Lung (tissue), 12 donors: ENCODE results near the gene LGALSL. TPM values are rescaled to one million over a fixed set of nuclear protein-coding genes. Genes with fewer than 3 reads are reported as not detected.
A peak's percentile ranks its signal among the peaks of the same experiment; 100 is the strongest.

Experiments
- ATAC-seq: fragments of 200-7000 bp; cut with Tn5 transposase; one replicate; pipeline ENCODE4 v1.9.1; 2020; ENCODE audit warnings: moderate number of reproducible peaks; ENCODE audit not compliant: insufficient read depth, low FRiP score
- DNase-seq, 3 donors: peaks; one replicate each; pipeline ENCODE4 v3.0.0-alpha.2; 2013 to 2017
- H3K27ac ChIP-seq, 2 donors: one replicate each; pipeline ENCODE4 v1.5.1; 2013; ENCODE audit warnings: mild to moderate bottlenecking in 2 of 2, moderate library complexity in 2 of 2, control low read depth in 1 of 2, inconsistent platforms in 1 of 2, low read depth in 1 of 2, low read length in 1 of 2
- H3K27me3 ChIP-seq, 3 donors: one replicate each; pipeline ENCODE4 v1.5.1; 2013; ENCODE audit warnings: low read length in 2 of 3; ENCODE audit not compliant: control insufficient read depth in 3 of 3, insufficient read depth in 3 of 3
- H3K36me3 ChIP-seq, 4 donors: one replicate each; pipeline ENCODE4 v1.5.1; 2013; ENCODE audit warnings: low read length in 4 of 4, mild to moderate bottlenecking in 1 of 4, moderate library complexity in 1 of 4; ENCODE audit not compliant: control insufficient read depth in 4 of 4, insufficient read depth in 4 of 4
- H3K4me1 ChIP-seq, 5 donors: one replicate each; pipeline ENCODE4 v1.5.1; 2013; ENCODE audit warnings: low read length in 5 of 5, mild to moderate bottlenecking in 2 of 5, moderate library complexity in 1 of 5; ENCODE audit not compliant: control insufficient read depth in 5 of 5, insufficient read depth in 5 of 5
- H3K4me3 ChIP-seq: one replicate; pipeline ENCODE4 v1.5.1; 2013; ENCODE audit warnings: mild to moderate bottlenecking, control low read depth, moderate library complexity
- H3K9ac ChIP-seq, 2 donors: one replicate each; pipeline ENCODE4 v1.5.1; 2013; ENCODE audit warnings: low read length in 2 of 2, control low read depth in 1 of 2; ENCODE audit not compliant: insufficient read depth in 1 of 2
- H3K9me3 ChIP-seq, 4 donors: one replicate each; pipeline ENCODE4 v1.5.1; 2013; ENCODE audit warnings: low read length in 3 of 4, mild to moderate bottlenecking in 1 of 4, moderate library complexity in 1 of 4; ENCODE audit not compliant: control insufficient read depth in 4 of 4, insufficient read depth in 3 of 4
- WGBS, 2 donors: extraction: QIAGEN DNeasy Blood & Tissue Kit; methylation state at CpG; one replicate each; pipeline ENCODE4 v1.1.7; 2013; 5-methylcytosine and 5-hydroxymethylcytosine counted together
- polyA plus RNA-seq, 2 donors: library from polyadenylated mRNA; stranded (reverse); fragments of 200-250 nt; gene quantifications; one replicate each; pipeline ENCODE4 v1.2.1, GENCODE V29; 2013
- total RNA-seq, 2 donors: library from RNA; depleted of rRNA in 1 of 2; stranded (reverse); fragments of >200 nt in 1 of 2; gene quantifications; one replicate each; pipeline ENCODE4 v1.2.1, GENCODE V29; 2014 to 2021
- TF ChIP-seq, protein P1 (sequence below): IDR thresholded peaks from 2 replicates; pipeline ENCODE4 v1.5.1; 2012; ENCODE audit warnings: mild to moderate bottlenecking; ENCODE audit errors: control extremely low read depth, extremely low read depth
- donor health status: control.
- donor health status: control.
- donor health status: Bipolar disorder and iron deficiency.
- donor health status: healthy.
- donor health status: DM: yes; HTN: yes; CAD: no.

The LGALSL gene
- total and polyA plus RNA-seq, 4 donors: 9.1 to 30.6 (median 25.9) TPM

DNA sequence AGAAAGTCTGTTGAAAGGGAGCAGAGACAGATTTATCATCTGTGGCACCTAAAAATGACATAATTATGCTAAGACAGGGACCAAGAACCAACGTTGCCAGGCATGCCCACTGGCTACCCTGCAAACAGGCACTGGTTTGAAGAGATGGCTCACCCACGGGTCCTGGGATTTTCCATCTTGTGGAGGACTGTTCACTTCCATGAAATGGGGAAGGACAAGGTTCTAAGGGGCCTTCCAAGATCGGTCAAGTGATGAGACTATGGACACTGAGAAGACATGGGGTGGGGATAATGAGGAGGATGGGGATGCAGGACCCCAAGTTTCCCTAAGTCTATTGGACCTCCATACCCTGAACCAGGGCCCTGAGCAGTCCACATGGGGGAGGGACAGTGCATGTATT lies 18.9 kb downstream of the LGALSL start:
- no peaks in the 10 kb centered on the region for H3K36me3 ChIP-seq
- 88 to 93% methylated on average over 3 of the region's 3 CpGs for WGBS, 2 donors

GRCh38 chr2:64474121-64474571 lies 20.2 kb downstream of the LGALSL start:
- TF ChIP-seq, protein P1, sequence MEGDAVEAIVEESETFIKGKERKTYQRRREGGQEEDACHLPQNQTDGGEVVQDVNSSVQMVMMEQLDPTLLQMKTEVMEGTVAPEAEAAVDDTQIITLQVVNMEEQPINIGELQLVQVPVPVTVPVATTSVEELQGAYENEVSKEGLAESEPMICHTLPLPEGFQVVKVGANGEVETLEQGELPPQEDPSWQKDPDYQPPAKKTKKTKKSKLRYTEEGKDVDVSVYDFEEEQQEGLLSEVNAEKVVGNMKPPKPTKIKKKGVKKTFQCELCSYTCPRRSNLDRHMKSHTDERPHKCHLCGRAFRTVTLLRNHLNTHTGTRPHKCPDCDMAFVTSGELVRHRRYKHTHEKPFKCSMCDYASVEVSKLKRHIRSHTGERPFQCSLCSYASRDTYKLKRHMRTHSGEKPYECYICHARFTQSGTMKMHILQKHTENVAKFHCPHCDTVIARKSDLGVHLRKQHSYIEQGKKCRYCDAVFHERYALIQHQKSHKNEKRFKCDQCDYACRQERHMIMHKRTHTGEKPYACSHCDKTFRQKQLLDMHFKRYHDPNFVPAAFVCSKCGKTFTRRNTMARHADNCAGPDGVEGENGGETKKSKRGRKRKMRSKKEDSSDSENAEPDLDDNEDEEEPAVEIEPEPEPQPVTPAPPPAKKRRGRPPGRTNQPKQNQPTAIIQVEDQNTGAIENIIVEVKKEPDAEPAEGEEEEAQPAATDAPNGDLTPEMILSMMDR: no peak
- DNase-seq (no peak), ATAC-seq (no peak)
- H3K4me1 ChIP-seq: peaks cover 0 to 15% (median 0%) of the 10 kb centered on the region in 5 donors
- H3K36me3 ChIP-seq: no peaks in the 10 kb centered on the region
- no peaks in the 10 kb centered on the region for H3K27me3 ChIP-seq
- H3K9me3 ChIP-seq: no peaks in the 10 kb centered on the region
- H3K27ac ChIP-seq: no peak overlapping the region
- H3K4me3 ChIP-seq: no peak overlapping the region
- 49 to 68% methylated on average over 4 of the region's 4 CpGs for WGBS, 2 donors
- H3K9ac ChIP-seq: no peak overlapping the region

More for the DNA sequence above, 18.9 kb downstream of the LGALSL start:
- no peak overlapping the region for H3K27ac ChIP-seq
- peaks cover 0 to 9% (median 0%) of the 10 kb centered on the region in 5 donors for H3K4me1 ChIP-seq
- no peak for DNase-seq
- no peaks in the 10 kb centered on the region for H3K9me3 ChIP-seq
- H3K4me3 ChIP-seq: no peak overlapping the region
- no peak for ATAC-seq
- H3K9ac ChIP-seq: no peak overlapping the region
- TF ChIP-seq, protein P1: no peak
- H3K27me3 ChIP-seq: no peaks in the 10 kb centered on the region

DNA sequence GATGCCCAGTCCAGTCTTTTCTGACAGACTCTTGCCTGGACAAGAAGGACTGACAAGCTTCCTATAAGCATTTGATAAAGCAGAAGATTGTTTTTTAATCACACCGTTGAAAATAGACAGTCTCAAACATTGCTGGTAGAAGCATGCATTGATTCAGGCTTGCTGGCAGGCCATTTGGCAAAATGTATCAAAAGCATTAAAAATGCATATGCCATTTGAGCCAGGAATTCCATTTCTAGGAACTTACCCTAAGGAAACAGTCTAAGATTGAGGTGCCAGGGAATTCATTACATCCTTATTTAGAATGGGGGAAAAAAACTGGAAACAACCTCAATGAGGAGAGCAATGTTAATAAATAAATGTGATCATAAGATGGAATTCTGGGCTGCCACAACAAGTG lies 20.7 kb downstream of the LGALSL start:
- Histone ChIP-seq H3K4me3 (no peak overlapping the region), H3K4me1 (peaks cover 0 to 15% (median 1%) of the 10 kb centered on the region in 5 donors), H3K27me3 (no peaks in the 10 kb centered on the region), H3K9me3 (no peaks in the 10 kb centered on the region), H3K27ac (no peak overlapping the region), H3K9ac (no peak overlapping the region), H3K36me3 (no peaks in the 10 kb centered on the region)
- TF ChIP-seq, protein P1: no peak
- DNase-seq (peak in 1 of 3 donors; percentile 16), ATAC-seq (no peak)
- 22 to 41% methylated on average over 1 of the region's 1 CpG for WGBS, 2 donors

- DNase-seq: no peak
- no peaks in the 10 kb centered on the region for H3K9me3 ChIP-seq
- H3K9ac ChIP-seq: no peak overlapping the region
- peaks cover 0 to 15% (median 2%) of the 10 kb centered on the region in 5 donors for H3K4me1 ChIP-seq
- 93% methylated on average over 1 of the region's 1 CpG for WGBS, 2 donors
- TF ChIP-seq, protein P1: no peak
- H3K27ac ChIP-seq: no peak overlapping the region
- no peak for ATAC-seq
- no peaks in the 10 kb centered on the region for H3K36me3 ChIP-seq
- H3K4me3 ChIP-seq: no peak overlapping the region
- no peaks in the 10 kb centered on the region for H3K27me3 ChIP-seq
Observed at GRCh38 chr2:64477037-64477436, 23.1 kb downstream of the LGALSL start.
